Measurements from ENCODE around the gene EPB41L1. TPM values are rescaled to one million over a fixed set of nuclear protein-coding genes. Genes with fewer than 3 reads are reported as not detected.

EPB41L1 gene
- total RNA-seq, 1 experiment from 2014 or later, result 7.1 TPM

- H3K27ac ChIP-seq (ENCODE audit: low read depth, low read length, poor library complexity, severe bottlenecking), result no peak overlapping the region
- no TSS peak for BruUV-seq (replicated peaks)
- no peak for DNase-seq (ENCODE audit: low spot score)
- no peaks in the 10 kb centered on the region for H3K9me3 ChIP-seq (ENCODE audit: low read depth, low read length, poor library complexity, severe bottlenecking)
- intact Hi-C loops (cut with micrococcal nuclease; ENCODE audit: unreplicated experiment), result no loop called here
- no peaks in the 10 kb centered on the region for H3K4me1 ChIP-seq (ENCODE audit: insufficient read depth, low read length, poor library complexity, severe bottlenecking)
- no peak for TF ChIP-seq EZH2 (IDR thresholded peaks at IDR 0.05; ENCODE audit: borderline replicate concordance, low read depth, low read length, poor library complexity, severe bottlenecking)
- ChIA-PET POLR2A (ENCODE audit: low non-redundant PET) (no interaction called here), CTCF (no interaction called here)
- H3K27me3 ChIP-seq (replicated peaks; ENCODE audit: insufficient read depth, low read depth, low read length, poor library complexity), result no peaks in the 10 kb centered on the region
- H3K36me3 ChIP-seq (ENCODE audit: insufficient read depth, low read length, poor library complexity, severe bottlenecking), result no peaks in the 10 kb centered on the region
- H3K4me3 ChIP-seq (ENCODE audit: low read depth, low read length, poor library complexity, severe bottlenecking), result no peak overlapping the region
These were observed 30.6 kb downstream of the EPB41L1 start for GRCh38 chr20:36184816-36185776.

GRCh38 chr20:36193977-36194712 lies 39.6 kb downstream of the EPB41L1 start:
- intact Hi-C loops (cut with micrococcal nuclease; ENCODE audit: unreplicated experiment), result no loop called here
- Histone ChIP-seq H3K27ac (ENCODE audit: low read depth, low read length, poor library complexity, severe bottlenecking) (no peak overlapping the region), H3K27me3 (replicated peaks; ENCODE audit: insufficient read depth, low read depth, low read length, poor library complexity) (no peaks in the 10 kb centered on the region), H3K4me1 (ENCODE audit: insufficient read depth, low read length, poor library complexity, severe bottlenecking) (no peaks in the 10 kb centered on the region), H3K36me3 (ENCODE audit: insufficient read depth, low read length, poor library complexity, severe bottlenecking) (no peaks in the 10 kb centered on the region), H3K4me3 (ENCODE audit: low read depth, low read length, poor library complexity, severe bottlenecking) (no peak overlapping the region), H3K9me3 (ENCODE audit: low read depth, low read length, poor library complexity, severe bottlenecking) (no peaks in the 10 kb centered on the region)
- no peak for DNase-seq (ENCODE audit: low spot score)
- no TSS peak for BruUV-seq (replicated peaks)
- TF ChIP-seq EZH2 (IDR thresholded peaks at IDR 0.05; ENCODE audit: borderline replicate concordance, low read depth, low read length, poor library complexity, severe bottlenecking), result no peak
- no peak for TF ChIP-seq CTCF (conservative IDR thresholded peaks at IDR 0.05; ENCODE audit: low read depth, low read length)
- ChIA-PET CTCF (interaction anchor here (1.3 kb wide), 1 partner anchor 8 kb away, joined by 3 read pairs; no protein-coding TSS in a partner anchor), POLR2A (ENCODE audit: low non-redundant PET) (no interaction called here)

- POLR2A ChIA-PET (ENCODE audit: low non-redundant PET), result no interaction called here
- intact Hi-C loops (cut with micrococcal nuclease; ENCODE audit: unreplicated experiment), result no loop called here
- Histone ChIP-seq H3K27ac (ENCODE audit: low read depth, low read length, poor library complexity, severe bottlenecking) (no peak overlapping the region), H3K9me3 (ENCODE audit: low read depth, low read length, poor library complexity, severe bottlenecking) (no peaks in the 10 kb centered on the region), H3K27me3 (replicated peaks; ENCODE audit: insufficient read depth, low read depth, low read length, poor library complexity) (no peaks in the 10 kb centered on the region), H3K36me3 (ENCODE audit: insufficient read depth, low read length, poor library complexity, severe bottlenecking) (no peaks in the 10 kb centered on the region), H3K4me1 (ENCODE audit: insufficient read depth, low read length, poor library complexity, severe bottlenecking) (no peaks in the 10 kb centered on the region), H3K4me3 (ENCODE audit: low read depth, low read length, poor library complexity, severe bottlenecking) (no peak overlapping the region)
- CTCF ChIA-PET, result no interaction called here
- DNase-seq (ENCODE audit: low spot score), result no peak
- BruUV-seq (replicated peaks), result no TSS peak
- TF ChIP-seq CTCF (conservative IDR thresholded peaks at IDR 0.05; ENCODE audit: low read depth, low read length) (no peak), EZH2 (IDR thresholded peaks at IDR 0.05; ENCODE audit: borderline replicate concordance, low read depth, low read length, poor library complexity, severe bottlenecking) (no peak)
These were observed 42.1 kb downstream of the EPB41L1 start for GRCh38 chr20:36196676-36197075.
